ENCODE data around the gene MET. TPM values are rescaled to one million over a fixed set of nuclear protein-coding genes. Genes with fewer than 3 reads are reported as not detected.
"Not testable (repeated sequence)": the region's sequence is repeated elsewhere in the genome, so short reads cannot be mapped to it uniquely, and the experiment has no call there.

Gene MET
- total and polyA plus RNA-seq, 4 donors, result 10.2 to 41.9 (median 25.4) TPM

DNA sequence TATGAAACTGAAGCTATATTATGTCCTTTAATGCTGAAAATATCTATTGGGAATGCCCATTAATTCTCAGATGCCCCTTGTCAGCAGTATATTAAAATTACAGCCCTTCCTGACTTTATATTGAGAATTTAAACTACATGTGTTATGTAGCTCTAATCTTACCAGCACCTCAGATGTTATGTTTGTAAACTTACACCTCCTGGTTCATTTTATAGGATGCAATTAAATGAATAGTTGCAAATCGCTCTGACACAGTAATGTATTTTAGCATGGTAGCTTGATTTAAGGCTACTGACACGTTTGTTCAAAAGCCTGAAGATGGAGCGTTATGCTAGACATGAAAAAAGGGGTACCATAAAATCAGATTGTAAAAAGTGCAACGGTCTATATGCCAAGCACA, 35.0 kb upstream of the MET start:
- no peak overlapping the region for H3K27ac ChIP-seq (ENCODE audit: low read depth in 1 of 2, low read length in 2 of 2)
- no peak for DNase-seq (ENCODE audit: low spot score)
- H3K4me3 ChIP-seq (ENCODE audit: low read depth in 1 of 3, low read length in 3 of 3), result no peak overlapping the region
- no peak overlapping the region for H3K9ac ChIP-seq (ENCODE audit: low read depth in 1 of 2, low read length in 2 of 2)
- H3K4me1 ChIP-seq (ENCODE audit: control insufficient read depth in 4 of 4, insufficient read depth in 4 of 4, low read length in 3 of 4), result no peaks in the 10 kb centered on the region
- H3K9me3 ChIP-seq (ENCODE audit: control insufficient read depth in 4 of 4, low read length in 3 of 4), result no peaks in the 10 kb centered on the region
- no peaks in the 10 kb centered on the region for H3K27me3 ChIP-seq (ENCODE audit: control insufficient read depth in 4 of 4, insufficient read depth in 4 of 4, low read length in 3 of 4)
- WGBS, result 83% methylated on average over 4 of the region's 4 CpGs
- no peak for TF ChIP-seq FOXA1 (IDR thresholded peaks at IDR 0.05)
- TF ChIP-seq FOXA2 (IDR thresholded peaks at IDR 0.05), result no peak
- H3K36me3 ChIP-seq (ENCODE audit: control insufficient read depth in 4 of 4, insufficient read depth in 3 of 4, low read depth in 1 of 4, low read length in 3 of 4), result no peaks in the 10 kb centered on the region

DNA sequence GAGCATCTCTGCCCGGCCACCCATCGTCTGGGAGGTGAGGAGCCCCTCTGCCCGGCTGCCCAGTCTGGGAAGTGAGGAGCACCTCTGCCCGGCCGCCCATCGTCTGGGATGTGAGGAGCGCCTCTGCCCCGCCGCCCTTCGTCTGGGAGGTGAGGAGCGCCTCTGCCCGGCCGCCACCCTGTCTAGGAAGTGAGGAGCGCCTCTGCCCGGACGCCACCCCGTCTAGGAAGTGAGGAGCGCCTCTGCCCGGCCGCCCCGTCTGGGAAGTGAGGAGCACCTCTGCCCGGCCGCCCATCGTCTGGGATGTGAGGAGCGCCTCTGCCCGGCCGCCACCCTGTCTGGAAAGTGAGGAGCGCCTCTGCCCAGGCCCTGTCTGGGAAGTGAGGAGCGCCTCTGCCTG, 33.4 kb upstream of the MET start:
- not testable (repeated sequence) for H3K4me3 ChIP-seq (ENCODE audit: low read depth in 1 of 3, low read length in 3 of 3); H3K9ac ChIP-seq (ENCODE audit: low read depth in 1 of 2, low read length in 2 of 2); H3K27ac ChIP-seq (ENCODE audit: low read depth in 1 of 2, low read length in 2 of 2); H3K9me3 ChIP-seq (ENCODE audit: control insufficient read depth in 4 of 4, low read length in 3 of 4); H3K4me1 ChIP-seq (ENCODE audit: control insufficient read depth in 4 of 4, insufficient read depth in 4 of 4, low read length in 3 of 4); DNase-seq (ENCODE audit: low spot score); H3K27me3 ChIP-seq (ENCODE audit: control insufficient read depth in 4 of 4, insufficient read depth in 4 of 4, low read length in 3 of 4); H3K36me3 ChIP-seq (ENCODE audit: control insufficient read depth in 4 of 4, insufficient read depth in 3 of 4, low read depth in 1 of 4, low read length in 3 of 4)
- 97% methylated on average over 29 of the region's 29 CpGs for WGBS

GRCh38 chr7:116641551-116642153, 30.3 kb upstream of the MET start:
- Histone ChIP-seq H3K27ac (ENCODE audit: low read depth in 1 of 2, low read length in 2 of 2) (no peak overlapping the region), H3K36me3 (ENCODE audit: control insufficient read depth in 4 of 4, insufficient read depth in 3 of 4, low read depth in 1 of 4, low read length in 3 of 4) (no peaks in the 10 kb centered on the region), H3K4me3 (ENCODE audit: low read depth in 1 of 3, low read length in 3 of 3) (no peak overlapping the region), H3K27me3 (ENCODE audit: control insufficient read depth in 4 of 4, insufficient read depth in 4 of 4, low read length in 3 of 4) (no peaks in the 10 kb centered on the region), H3K4me1 (ENCODE audit: control insufficient read depth in 4 of 4, insufficient read depth in 4 of 4, low read length in 3 of 4) (no peaks in the 10 kb centered on the region), H3K9me3 (ENCODE audit: control insufficient read depth in 4 of 4, low read length in 3 of 4) (no peaks in the 10 kb centered on the region), H3K9ac (ENCODE audit: low read depth in 1 of 2, low read length in 2 of 2) (no peak overlapping the region)
- no peak for DNase-seq (ENCODE audit: low spot score)
- no peak for TF ChIP-seq NR2F2 (IDR thresholded peaks at IDR 0.05)
- TF ChIP-seq, protein P1, sequence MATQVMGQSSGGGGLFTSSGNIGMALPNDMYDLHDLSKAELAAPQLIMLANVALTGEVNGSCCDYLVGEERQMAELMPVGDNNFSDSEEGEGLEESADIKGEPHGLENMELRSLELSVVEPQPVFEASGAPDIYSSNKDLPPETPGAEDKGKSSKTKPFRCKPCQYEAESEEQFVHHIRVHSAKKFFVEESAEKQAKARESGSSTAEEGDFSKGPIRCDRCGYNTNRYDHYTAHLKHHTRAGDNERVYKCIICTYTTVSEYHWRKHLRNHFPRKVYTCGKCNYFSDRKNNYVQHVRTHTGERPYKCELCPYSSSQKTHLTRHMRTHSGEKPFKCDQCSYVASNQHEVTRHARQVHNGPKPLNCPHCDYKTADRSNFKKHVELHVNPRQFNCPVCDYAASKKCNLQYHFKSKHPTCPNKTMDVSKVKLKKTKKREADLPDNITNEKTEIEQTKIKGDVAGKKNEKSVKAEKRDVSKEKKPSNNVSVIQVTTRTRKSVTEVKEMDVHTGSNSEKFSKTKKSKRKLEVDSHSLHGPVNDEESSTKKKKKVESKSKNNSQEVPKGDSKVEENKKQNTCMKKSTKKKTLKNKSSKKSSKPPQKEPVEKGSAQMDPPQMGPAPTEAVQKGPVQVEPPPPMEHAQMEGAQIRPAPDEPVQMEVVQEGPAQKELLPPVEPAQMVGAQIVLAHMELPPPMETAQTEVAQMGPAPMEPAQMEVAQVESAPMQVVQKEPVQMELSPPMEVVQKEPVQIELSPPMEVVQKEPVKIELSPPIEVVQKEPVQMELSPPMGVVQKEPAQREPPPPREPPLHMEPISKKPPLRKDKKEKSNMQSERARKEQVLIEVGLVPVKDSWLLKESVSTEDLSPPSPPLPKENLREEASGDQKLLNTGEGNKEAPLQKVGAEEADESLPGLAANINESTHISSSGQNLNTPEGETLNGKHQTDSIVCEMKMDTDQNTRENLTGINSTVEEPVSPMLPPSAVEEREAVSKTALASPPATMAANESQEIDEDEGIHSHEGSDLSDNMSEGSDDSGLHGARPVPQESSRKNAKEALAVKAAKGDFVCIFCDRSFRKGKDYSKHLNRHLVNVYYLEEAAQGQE (IDR thresholded peaks at IDR 0.05), result no peak
- no peak for TF ChIP-seq FOXA1 (IDR thresholded peaks at IDR 0.05)
- TF ChIP-seq CTCF (IDR thresholded peaks at IDR 0.05; ENCODE audit: low read depth, low read length, missing input control), result no peak
- WGBS, result over 99% methylated on average over 2 of the region's 2 CpGs

- not testable (repeated sequence) for H3K36me3 ChIP-seq (ENCODE audit: control insufficient read depth in 4 of 4, insufficient read depth in 3 of 4, low read depth in 1 of 4, low read length in 3 of 4); H3K9me3 ChIP-seq (ENCODE audit: control insufficient read depth in 4 of 4, low read length in 3 of 4); H3K9ac ChIP-seq (ENCODE audit: low read depth in 1 of 2, low read length in 2 of 2); H3K4me3 ChIP-seq (ENCODE audit: low read depth in 1 of 3, low read length in 3 of 3); H3K27me3 ChIP-seq (ENCODE audit: control insufficient read depth in 4 of 4, insufficient read depth in 4 of 4, low read length in 3 of 4); DNase-seq (ENCODE audit: low spot score); H3K27ac ChIP-seq (ENCODE audit: low read depth in 1 of 2, low read length in 2 of 2); H3K4me1 ChIP-seq (ENCODE audit: control insufficient read depth in 4 of 4, insufficient read depth in 4 of 4, low read length in 3 of 4)
- 90% methylated on average over 4 of the region's 4 CpGs for WGBS
Observed at GRCh38 chr7:116643148-116643547, 28.8 kb upstream of the MET start.
